Adrenal gland (tissue), 5 donors: ENCODE data around the gene SPTBN2.

Experiments
- POLR2A ChIP-seq, 2 donors: fragments of 450-650 bp; IDR thresholded peaks; one replicate each; pipeline ENCODE4 v1.6.1; 2017; ENCODE audit warnings: antibody characterized with exemption in 2 of 2, mild to moderate bottlenecking in 2 of 2, moderate library complexity in 1 of 2
- TF ChIP-seq, protein P1 (sequence below), 6 experiments: fragments of 450-650 bp in 4 of 6; fragments of 200-600 bp in 2 of 6; sonication (generic) in 1 of 6; IDR thresholded peaks; 1 replicate in 5 of 6; 2 replicates in 1 of 6; pipeline versions ENCODE4 v1.5.1 to v1.8.0; 2016 to 2021; ENCODE audit warnings: antibody characterized with exemption in 6 of 6, mild to moderate bottlenecking in 2 of 6, moderate library complexity in 1 of 6
- donor health status: DM: no; HTN: no; CAD: no.

DNA sequence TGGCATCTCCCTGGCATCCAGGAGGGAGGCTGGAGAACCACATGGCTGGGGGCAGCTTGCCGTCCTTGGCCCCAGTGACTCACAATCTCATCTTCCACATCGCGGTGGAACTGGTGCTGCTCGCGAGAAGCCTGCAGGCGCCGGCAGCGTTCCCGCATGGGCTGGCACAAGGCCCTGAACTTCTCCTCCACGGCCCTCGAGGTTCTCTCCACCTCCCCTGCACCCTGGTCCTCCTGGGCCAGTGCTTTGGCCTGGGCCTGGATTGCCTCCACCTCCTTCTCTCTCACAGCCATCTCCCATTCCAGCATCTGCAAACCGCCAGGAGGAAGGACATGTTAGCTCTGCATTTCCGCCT, 35.0 kb downstream of the SPTBN2 start:
- TF ChIP-seq, protein P1, sequence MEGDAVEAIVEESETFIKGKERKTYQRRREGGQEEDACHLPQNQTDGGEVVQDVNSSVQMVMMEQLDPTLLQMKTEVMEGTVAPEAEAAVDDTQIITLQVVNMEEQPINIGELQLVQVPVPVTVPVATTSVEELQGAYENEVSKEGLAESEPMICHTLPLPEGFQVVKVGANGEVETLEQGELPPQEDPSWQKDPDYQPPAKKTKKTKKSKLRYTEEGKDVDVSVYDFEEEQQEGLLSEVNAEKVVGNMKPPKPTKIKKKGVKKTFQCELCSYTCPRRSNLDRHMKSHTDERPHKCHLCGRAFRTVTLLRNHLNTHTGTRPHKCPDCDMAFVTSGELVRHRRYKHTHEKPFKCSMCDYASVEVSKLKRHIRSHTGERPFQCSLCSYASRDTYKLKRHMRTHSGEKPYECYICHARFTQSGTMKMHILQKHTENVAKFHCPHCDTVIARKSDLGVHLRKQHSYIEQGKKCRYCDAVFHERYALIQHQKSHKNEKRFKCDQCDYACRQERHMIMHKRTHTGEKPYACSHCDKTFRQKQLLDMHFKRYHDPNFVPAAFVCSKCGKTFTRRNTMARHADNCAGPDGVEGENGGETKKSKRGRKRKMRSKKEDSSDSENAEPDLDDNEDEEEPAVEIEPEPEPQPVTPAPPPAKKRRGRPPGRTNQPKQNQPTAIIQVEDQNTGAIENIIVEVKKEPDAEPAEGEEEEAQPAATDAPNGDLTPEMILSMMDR (IDR thresholded peaks at IDR 0.05): no peak
- no peak for TF ChIP-seq POLR2A (IDR thresholded peaks at IDR 0.05)
